Right forelimb (tissue), 1 donor: ENCODE data around the gene RAP1GAP.

Experiments
- DNase-seq: peaks from one replicate; pipeline ENCODE4 v3.0.0-alpha.2; 2018

The RAP1GAP gene

DNA sequence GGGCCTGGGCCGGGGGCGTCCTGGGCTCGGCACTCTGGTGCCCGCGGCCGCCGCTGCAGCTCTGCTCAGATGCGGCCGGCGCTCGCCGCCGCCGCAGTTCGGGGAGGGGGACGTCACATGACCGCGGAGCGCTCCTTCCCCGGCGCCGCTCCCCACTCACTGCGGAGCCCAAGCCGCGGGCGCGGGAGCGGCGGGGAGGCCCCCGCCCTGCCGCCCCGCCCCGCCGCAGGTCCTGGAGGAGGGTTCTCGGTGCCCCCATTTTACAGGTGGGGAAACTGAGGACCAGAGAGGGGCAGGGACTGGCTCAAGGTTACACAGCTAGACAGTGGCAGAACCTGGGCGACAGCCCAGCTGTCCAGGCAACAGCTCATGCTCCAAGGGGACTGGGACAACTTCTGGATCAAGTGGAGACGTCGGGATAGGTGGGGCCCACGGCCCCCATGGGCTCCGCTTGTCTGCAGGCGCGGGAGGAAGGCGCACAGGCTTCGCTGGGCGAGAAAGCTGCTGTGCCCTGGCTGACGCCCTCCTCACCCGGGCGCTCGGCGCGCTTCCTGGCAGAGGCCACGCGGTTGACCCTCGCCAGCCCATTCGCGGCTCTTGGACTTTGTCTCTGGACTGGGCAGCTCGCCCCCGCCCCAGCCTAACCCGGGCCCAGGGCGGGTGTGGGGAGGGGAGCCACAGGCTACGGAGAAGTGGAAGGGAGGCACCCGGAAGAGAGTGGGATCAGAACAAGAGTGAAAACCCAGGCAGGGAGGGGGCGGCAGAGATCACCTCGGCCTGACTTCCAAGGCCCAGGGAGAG is at the start of gene RAP1GAP:
TSS of gene RAP1GAP (minus strand) at position 100 of the 801 bp plus-strand sequence. CDS start 49,325 bp downstream, outside the sequence.
- DNase-seq: no peak

DNA sequence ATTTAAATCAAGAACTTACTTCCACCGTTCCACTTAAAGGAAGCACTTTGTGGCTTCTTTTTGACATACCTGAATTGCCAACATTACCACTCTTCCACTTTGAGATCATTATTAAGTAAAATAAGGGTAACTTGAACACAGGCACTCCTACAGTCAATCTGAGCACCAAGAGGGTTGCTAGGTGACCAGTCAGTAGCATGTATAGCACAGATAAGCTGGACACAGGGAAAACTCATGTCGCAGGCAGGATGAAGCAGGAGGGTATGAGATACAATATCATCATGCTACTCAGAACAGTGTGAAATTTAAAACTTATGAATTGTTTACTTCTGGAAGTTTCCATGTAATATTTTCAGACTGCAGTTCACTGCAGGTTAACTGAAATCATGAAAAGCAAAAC is 47.0 kb upstream of the RAP1GAP start:
- DNase-seq: no peak

DNA sequence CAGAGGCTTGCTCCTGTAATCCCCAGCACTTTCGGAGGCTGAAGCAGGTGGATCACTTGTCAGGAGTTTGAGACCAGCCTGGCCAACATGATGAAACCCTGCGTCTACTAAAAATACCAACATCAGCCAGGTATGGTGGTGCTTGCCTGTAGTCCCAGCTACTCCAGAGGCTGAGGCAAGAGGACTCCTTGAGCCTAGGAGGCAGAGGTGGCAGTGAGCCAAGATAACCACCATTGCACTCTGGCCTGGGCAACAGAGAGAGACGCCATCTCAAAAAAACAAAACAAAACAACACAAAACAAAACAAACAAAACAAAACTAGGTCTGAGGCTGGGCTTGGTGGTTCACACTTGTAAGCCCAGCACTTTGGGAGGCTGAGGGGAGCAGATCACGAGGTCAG is 38.7 kb upstream of the RAP1GAP start:
- DNase-seq: no peak

DNA sequence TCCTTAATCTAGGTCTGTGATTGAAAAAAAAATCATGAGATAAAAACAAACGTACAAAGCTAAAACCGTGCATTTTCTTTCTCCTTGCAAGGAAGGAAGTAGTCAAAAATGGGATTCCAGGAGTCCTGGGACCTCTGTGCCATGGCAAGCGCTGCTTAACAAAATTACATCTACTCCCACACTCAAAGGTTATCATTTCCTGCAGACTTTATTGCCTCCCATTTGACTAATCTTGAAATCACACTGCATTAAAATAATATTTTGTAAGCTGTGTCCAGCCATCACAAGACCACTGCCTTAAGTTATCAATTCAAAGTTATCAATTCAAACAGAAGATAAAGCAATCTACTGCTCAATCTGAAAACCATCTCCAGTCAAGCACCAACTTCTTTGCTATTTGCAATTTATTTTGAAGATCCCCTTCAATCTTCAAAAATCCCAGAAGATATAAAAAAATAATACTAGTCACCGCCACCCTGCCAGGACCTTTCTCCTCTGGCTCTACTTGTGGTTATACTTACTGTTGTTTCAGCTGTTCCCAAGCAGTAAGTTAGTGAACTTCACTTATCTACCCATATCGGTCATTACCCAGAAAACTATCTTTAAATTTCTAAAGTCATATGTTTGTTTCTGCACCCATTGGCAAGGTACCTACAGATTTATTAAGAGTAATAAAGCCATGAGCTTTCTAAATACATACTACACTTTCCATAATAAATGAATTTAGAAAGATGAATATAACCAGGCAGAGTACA is 38.1 kb upstream of the RAP1GAP start:
- DNase-seq: no peak

DNA sequence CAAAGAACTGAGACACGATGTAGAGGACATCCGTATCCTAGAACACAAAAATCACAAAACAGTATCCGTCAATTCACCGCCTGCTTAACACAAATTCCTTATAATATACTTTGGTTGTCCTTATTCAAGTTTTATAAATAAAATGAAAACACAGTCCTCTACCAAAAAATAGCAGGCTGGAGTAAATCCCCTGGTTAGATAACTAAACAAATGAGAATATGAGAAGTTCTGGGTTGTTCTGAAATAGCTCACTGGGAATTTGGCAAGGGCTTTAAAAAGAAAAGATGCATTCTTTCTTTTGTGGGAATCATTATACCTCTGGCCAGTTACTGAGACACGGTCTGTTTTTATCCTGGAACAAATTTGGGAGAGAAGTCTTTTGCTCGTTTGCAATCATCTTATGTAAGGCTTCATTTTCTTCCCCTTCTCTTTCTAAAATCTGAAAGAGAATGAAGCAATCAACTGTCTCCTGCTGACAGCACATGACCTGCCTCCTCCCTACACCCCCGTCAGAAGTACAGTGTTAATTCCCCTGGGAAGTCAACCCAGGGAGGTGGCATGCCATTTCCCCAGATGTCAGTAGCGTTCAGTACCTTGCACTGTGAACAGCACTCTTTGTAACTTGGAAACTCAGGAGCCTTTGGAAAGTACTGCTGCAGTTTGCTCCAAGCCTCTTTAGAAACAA is 37.1 kb upstream of the RAP1GAP start:
- DNase-seq: no peak

DNA sequence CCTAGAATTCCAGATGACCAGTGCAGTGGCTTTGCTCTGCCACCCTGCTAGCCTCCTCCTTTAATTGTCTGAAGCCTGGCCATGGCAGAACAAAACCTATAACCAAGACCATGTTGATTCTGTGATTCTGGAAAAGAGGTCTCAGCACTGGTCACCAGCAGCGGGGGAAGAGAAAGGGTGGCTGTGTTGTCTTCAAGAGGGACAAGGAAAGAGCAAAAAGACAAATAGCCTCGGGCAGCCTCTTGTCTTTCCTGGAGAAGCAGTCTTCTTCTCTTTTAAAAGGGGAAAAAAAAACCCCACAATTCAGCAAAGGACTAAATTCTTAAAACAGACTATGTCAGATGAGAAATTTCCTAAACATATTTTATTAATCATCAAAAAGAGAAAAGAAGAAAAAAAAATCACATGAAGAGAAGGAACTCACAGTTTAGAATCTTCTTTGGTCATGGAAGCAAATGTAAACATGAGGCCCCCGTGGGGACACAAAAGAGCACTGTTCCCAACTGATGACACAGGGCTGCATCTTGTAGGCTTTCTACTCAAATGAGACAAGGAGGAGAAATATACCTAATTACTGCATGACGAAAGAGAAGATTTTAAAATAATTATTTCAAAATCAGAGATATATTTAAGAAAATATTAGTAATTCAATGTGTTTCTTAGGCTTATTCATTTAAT is 36.3 kb upstream of the RAP1GAP start:
- DNase-seq: no peak

DNA sequence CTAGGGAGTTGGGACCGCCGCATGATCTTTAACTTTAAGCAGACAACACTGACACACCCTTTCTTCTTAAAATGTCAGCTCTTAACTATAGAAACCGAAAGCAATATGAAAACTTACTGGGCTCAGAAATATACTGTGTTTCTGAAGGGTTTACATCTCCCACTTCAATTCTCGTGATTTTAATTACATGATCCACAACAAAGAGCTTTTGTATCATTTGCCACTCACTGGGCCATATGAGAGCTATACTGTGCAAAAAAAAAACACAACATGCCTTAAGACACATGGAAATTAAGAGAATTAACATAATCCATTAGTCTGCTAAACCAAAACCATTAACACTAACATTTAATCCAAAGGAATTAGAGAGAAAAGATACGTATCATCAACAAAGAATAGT is 35.0 kb upstream of the RAP1GAP start:
- no peak for DNase-seq

DNA sequence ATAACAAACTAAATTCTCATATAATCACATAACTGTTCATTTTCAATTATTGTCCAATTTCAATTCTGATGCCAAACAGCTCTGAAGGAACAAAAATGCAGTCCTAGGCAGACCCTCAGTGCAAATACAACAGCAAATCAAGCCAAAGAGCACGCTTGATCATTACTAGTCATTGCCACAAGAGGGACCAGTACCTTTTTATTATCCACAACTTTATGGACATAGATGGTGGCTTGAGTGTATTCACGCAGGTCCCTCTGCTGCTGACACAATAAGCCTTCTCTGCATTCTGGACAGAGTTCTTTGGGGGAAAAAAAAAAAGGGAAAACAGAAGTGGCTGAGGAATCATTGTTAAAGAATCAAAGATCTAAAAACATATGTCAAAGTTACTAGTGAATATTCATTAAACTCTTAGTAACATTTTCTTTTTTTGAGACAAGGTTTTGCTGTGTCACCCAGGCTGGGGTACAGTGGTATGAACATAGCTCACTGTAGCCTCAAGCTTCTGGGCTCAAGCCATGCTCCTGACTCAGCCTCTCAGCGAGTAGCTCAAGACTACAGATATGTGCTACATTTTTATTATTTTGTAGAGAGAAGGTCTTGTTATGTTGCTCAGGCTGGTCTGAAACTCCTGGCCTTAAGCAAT is 34.3 kb upstream of the RAP1GAP start:
- DNase-seq: no peak

DNA sequence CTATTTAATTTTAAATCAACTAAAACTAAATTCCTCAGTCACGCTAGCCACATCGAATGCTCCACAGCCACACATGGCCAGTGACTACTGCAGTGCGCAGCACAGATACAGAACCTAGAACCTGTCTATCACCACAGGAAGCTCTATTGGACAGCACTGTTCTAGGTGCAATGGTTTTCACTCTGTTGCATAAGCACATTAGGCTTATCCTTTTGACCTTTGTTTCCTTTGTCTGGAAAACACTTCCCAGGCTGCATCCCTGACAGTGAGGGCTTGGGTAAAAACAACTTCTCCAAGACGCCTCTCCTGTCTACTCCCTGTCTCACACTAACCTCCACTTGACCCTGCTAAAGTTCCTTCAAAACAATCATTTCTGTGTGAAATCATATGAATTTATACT is 33.6 kb upstream of the RAP1GAP start:
- DNase-seq: no peak

DNA sequence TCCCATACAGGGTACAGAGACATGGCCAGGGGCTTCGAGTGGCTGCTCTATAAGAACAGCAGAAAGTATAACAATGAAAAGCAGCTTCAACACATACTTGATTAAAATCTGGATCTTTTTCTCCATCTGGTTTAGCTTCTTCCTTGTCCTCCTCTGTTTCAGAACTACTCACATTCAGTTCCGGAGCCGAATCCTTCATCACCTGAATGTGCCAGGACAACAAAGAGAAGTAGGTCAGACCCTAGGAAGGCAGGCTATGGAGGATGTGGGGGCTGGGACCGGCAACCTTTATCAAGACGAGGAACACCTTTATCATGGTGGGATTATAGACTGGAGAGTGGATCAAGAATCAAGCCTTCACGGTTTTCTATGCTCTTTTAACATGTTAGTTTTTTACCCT is 32.2 kb upstream of the RAP1GAP start:
- DNase-seq: no peak

DNA sequence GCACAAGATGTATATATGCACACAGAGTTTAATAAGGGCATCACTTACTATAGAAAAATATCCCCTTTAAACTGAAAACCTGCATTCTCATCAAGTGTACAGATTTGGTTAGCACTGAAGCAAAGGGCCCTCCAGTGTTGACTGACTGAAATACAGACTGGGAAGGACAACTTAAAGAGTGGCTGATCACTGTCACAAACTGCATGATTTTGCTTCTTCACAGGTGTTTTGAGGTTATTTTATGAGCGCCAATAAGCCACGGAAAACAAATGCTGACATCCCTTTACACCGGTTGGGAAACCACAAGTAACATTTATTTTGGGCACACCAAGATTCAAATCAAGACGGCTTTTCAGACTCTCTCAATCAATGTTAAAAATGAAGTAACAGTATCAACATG is 30.9 kb upstream of the RAP1GAP start:
- DNase-seq: no peak

DNA sequence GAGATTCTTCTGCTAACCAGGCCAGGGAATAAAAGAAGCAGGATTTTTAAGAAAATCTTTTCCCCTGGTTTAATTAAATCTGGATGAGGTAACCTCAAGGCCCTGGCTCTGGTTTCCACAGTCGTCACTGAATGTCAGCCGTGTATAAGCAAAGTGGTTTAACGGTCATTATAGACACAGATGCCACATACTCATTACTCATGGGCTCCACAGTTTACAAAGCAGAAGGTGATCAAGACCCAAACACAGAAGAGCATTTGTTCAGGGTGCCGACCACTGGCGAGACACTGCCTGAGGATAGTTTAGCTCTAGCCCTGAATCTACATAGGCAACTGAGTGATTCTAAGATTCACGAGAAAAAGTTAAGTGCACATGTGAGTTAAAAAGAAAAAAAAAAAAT is 27.8 kb upstream of the RAP1GAP start:
- DNase-seq: no peak

DNA sequence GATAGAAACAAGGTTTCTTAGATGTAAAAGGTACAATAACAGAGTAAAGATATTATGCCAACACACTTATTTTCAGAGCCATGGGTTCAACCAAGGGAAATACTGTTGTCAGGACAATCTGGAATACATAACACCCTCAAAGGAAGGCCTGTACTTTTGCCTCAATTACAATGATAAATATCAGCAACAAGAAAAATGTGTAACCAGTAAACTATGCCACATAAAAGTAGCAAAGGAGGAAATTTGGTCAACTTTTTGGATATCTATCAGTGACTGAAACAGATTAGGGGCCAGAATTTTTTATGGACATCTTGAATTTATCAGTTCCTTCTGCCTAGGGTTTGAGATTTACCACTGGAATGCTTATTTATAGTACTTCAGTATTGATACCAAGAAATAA is 24.6 kb upstream of the RAP1GAP start:
- no peak for DNase-seq

DNA sequence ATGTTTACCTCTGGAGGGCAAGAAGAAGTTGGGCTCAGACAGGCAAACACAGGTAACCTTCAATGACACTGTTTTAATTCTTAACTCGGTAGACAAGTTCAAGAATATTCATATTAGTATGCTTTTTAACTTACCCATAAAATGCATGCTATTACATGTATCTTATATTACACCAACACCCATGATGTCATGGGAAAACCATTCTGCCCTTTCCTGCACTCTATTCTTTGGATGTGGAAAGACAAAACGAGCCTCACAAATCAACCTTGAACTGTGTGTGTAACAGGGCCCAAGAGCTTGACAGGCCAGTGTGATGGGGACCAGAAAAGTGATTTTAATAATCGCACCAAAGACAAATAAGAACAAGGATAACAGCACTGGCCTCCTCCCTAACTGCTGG is 22.6 kb upstream of the RAP1GAP start:
- no peak for DNase-seq

DNA sequence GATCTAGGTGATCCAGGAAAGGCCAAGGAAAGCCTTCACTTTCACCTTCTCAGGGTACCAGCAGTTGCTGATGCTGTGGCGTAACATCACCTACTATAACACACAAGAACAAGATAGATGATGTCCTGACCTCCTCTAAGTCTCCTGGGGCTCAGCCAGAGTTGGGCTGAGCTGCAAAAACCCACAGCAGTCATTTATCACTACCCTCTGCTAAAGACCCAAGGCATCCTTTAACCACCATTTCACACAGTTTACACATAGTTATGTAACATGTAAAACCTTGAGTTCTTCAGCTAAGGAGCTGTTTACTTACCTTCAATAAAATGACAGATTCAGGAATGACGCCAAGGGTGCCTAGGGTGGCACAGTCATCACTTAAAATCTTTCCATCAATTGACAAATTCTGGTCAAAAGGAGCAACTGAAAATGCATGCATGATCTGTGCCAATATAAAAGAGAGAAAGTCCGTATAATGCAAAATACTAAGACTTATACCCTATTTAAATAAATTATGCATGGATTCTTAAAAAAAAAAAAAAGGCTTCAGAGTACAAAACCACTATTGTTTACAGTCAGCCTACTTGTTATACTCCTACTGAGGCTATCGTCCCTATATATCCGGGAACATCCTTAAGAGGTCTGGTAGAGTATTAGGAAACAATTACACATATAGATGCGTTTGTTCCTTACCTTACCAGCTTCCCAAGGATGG is 20.7 kb upstream of the RAP1GAP start:
- no peak for DNase-seq

DNA sequence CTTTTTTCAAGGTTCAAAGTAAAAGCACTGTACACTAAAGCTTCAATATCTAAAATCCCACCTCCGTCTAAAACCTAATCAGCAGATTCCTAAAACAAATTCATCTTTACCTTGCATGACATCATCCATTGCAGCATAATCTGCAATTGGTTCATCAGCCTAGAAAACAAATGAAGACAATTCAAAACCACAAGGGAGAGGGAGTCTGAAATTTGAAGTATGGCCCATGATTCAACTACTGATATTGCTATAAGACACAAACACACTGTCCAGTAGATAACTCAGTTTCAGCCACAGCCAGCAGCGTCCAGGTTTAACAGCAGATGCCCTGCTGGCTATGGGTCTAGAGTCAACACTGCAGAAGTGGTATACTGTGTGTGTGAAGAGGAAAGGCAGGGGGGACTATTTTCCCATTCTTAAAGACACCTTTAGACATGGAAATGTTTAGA is 17.9 kb upstream of the RAP1GAP start:
- DNase-seq: no peak

DNA sequence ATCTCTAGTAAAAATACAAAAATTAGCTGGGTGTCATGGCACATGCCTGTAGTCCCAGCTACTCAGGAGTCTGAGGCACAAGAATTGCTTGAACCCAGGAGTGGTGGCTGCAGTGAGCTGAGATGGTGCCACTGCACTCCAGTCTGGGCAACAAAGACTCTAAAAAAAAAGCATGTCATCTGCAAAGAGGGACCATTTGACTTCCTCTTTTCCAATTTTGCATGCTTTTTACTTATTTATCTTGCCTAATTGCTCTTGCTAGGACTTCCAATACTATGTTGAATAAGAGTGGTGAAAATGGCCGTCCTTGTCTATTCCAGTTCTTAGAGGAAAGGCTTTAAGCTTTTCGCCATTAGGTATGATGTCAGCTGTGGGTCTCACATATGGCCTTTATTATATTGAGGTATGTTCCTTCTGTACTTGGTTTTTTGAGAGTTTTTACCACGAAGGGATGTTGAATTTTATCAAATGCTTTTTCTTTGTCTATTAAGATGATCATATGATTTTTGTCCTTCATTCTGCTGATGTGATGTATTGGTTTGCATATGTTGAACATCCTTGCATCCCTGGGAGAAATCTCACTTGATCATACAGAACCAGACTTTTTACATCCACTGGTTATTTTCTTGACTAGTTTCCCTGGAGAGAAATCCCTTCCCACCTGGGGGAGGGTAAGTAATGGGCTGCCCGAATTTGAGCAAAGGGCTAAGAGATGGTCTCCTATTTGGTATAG is 17.0 kb upstream of the RAP1GAP start:
- no peak for DNase-seq

DNA sequence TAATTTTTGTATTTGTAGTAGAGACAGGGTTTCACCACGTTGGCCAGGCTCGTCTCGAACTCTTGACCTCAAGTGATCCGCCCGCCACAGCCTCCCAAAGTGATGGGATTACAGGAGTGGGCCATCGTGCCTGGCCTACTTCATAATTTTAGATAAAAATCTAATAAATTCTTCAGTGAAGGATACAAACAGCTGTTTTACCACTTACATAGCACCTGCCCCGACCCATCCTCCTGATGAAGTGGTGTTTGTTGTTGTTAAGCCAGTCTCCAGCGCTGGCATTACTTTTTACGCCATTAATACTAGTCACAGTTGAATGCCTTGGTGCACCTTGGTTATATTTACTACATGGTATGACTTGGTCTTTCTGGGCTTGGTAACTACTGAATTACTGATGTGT is 12.3 kb upstream of the RAP1GAP start:
- DNase-seq: no peak

DNA sequence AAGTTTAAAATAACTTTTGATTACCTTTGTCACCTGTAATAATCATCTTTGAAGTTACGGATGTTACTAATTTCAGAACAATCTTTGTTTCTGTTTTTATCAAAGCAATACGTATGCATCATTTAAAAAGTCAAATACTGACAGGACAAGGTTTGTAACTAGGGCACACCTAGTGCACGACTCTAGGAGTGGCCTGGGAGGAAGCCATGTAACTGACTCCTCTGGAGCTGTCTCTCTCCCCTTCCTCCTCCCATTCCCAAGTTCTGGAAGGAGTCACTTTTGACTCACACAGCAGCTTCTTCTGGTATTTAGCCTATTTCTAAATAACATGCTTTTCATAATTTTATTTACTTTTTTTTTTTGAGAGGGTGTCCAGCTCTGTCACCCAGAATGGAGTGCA is 11.8 kb upstream of the RAP1GAP start:
- DNase-seq: no peak

DNA sequence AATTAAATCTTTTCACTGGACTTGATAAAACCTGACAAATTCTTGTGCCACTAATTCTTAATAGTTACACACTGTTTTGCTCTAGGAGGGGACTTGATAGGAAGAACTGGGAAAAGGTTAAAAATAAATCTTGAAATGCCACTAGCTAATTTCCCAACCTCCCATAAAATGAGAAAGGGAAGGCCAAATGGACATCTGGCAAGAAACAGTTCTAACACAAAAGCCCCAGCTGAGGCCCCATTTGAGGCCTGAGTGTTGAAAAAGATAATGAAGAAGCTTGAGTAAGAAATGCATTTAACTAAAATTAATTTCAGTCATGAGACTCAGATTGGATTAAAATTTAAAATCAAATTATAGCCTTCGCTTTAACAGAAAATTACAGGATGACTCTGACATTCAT is 11.2 kb upstream of the RAP1GAP start:
- no peak for DNase-seq

DNA sequence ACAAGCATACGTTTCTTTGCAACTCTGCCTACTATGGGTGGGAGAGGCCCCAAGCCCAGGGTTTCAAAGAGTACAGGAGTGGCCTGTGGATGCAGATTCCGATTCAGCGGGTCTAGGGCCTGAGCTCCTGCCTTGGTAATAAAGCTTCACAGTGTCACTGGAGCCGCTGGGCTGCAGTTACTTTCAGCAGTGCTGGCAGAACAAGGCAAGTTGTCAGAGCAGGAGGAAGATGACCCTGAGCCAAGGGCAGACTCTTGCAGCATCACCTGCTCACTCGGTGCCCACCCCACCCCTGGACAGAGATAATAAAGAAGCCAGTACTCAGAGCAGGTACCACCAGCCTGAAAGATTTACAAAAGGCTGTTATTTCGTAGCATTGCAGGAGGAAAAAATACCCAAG is 8.0 kb upstream of the RAP1GAP start:
- DNase-seq: no peak
